Activated CD4-positive, CD25-positive, alpha-beta regulatory T cell treated with anti-CD3 and anti-CD28 coated beads, Interleukin-2, amount 50 U/mL, for 24 hours (primary cell): ENCODE measurements around the gene EFCAB9.

Experiments used
- ATAC-seq, 2 donors: fragments of 150-1000 bp; cut with Tn5 transposase; one replicate each; pipeline ENCODE4 v1.10.0; 2021; ENCODE audit warnings: mild to moderate bottlenecking in 1 of 2, moderate library complexity in 1 of 2

The EFCAB9 gene

GRCh38 chr5:172166030-172166826 lies 27.7 kb upstream of the EFCAB9 start:
- no peak for ATAC-seq

- ATAC-seq = no peak
These were observed 26.1 kb upstream of the EFCAB9 start for GRCh38 chr5:172167895-172168294.

- ATAC-seq = no peak
These were observed 25.7 kb upstream of the EFCAB9 start for GRCh38 chr5:172168311-172168710.

- ATAC-seq = no peak
These were observed 24.8 kb upstream of the EFCAB9 start for GRCh38 chr5:172169216-172169615.

GRCh38 chr5:172170251-172170701 lies 23.7 kb upstream of the EFCAB9 start:
- ATAC-seq = no peak

GRCh38 chr5:172171118-172171517 lies 22.9 kb upstream of the EFCAB9 start:
- ATAC-seq = no peak

- ATAC-seq = no peak
These were observed 20.9 kb upstream of the EFCAB9 start for GRCh38 chr5:172172912-172173563.

- peak; percentile 31 to 37 for ATAC-seq
These were observed 20.3 kb upstream of the EFCAB9 start for GRCh38 chr5:172173564-172174153.

GRCh38 chr5:172175263-172175719 lies 18.7 kb upstream of the EFCAB9 start:
- ATAC-seq = peak; percentile 82 to 84

GRCh38 chr5:172177176-172177575 lies 16.8 kb upstream of the EFCAB9 start:
- ATAC-seq = no peak

- no peak for ATAC-seq
These were observed 15.5 kb upstream of the EFCAB9 start for GRCh38 chr5:172178301-172178987.

GRCh38 chr5:172178991-172179989 lies 14.7 kb upstream of the EFCAB9 start:
- peak; percentile 36 to 39 for ATAC-seq

- ATAC-seq = no peak
These were observed 13.0 kb upstream of the EFCAB9 start for GRCh38 chr5:172180936-172181335.

GRCh38 chr5:172182291-172182690 lies 11.7 kb upstream of the EFCAB9 start:
- no peak for ATAC-seq

GRCh38 chr5:172183881-172184280 lies 10.1 kb upstream of the EFCAB9 start:
- ATAC-seq = no peak

- ATAC-seq = no peak
These were observed 8.9 kb upstream of the EFCAB9 start for GRCh38 chr5:172185096-172185461.

- no peak for ATAC-seq
These were observed 7.8 kb upstream of the EFCAB9 start for GRCh38 chr5:172186114-172186695.

- peak; percentile 47 for ATAC-seq
These were observed 6.6 kb upstream of the EFCAB9 start for GRCh38 chr5:172187118-172188032.

- ATAC-seq = peak; percentile 82 to 85
These were observed 5.7 kb upstream of the EFCAB9 start, which contains the start of gene STK10 for GRCh38 chr5:172188033-172188892. STK10 (minus strand) TSS chr5:172188224; CDS start chr5:172188042, 182 bp downstream.
